ENCODE data around the gene CHI3L1.

- TF ChIP-seq CTCF (IDR thresholded peaks at IDR 0.05 in 8 of 11, conservative IDR thresholded peaks at IDR 0.05 in 3 of 11) (no peak), POLR2A (IDR thresholded peaks at IDR 0.05) (no peak)
These were observed 26.6 kb upstream of the CHI3L1 start for GRCh38 chr1:203213126-203213525.
